T-helper 22 cell (primary cell): Measurements from ENCODE around the gene MYBPC3.

Source experiments
- DNase-seq: peaks from one replicate; pipeline ENCODE4 v3.0.0-alpha.2; 2020; ENCODE audit warnings: low read depth

MYBPC3 gene

GRCh38 chr11:47384498-47384897 is 32.0 kb upstream of the MYBPC3 start:
- DNase-seq: no peak

- DNase-seq: no peak
These were observed 30.6 kb upstream of the MYBPC3 start for GRCh38 chr11:47383071-47383470.

- no peak for DNase-seq
These were observed 27.6 kb upstream of the MYBPC3 start for GRCh38 chr11:47380078-47380477.

- DNase-seq: no peak
These were observed 26.8 kb upstream of the MYBPC3 start for GRCh38 chr11:47379317-47379716.

- no peak for DNase-seq
These were observed 26.3 kb upstream of the MYBPC3 start for GRCh38 chr11:47378836-47379170.

GRCh38 chr11:47378010-47378835 is 25.7 kb upstream of the MYBPC3 start, which contains the start of gene SPI1:
TSS of gene SPI1 (minus strand) at chr11:47378547. CDS start at chr11:47378353, 194 bp downstream.
- DNase-seq: no peak

- DNase-seq: no peak
These were observed 25.1 kb upstream of the MYBPC3 start for GRCh38 chr11:47377571-47378009.

- no peak for DNase-seq
These were observed 24.2 kb upstream of the MYBPC3 start for GRCh38 chr11:47376525-47377371.

- no peak for DNase-seq
These were observed 23.6 kb upstream of the MYBPC3 start for GRCh38 chr11:47376107-47376524.

- DNase-seq: no peak
These were observed 23.1 kb upstream of the MYBPC3 start for GRCh38 chr11:47375546-47376085.

- no peak for DNase-seq
These were observed 22.5 kb upstream of the MYBPC3 start for GRCh38 chr11:47375020-47375419.

GRCh38 chr11:47374720-47375019 is 22.2 kb upstream of the MYBPC3 start:
- DNase-seq: no peak

GRCh38 chr11:47373876-47374719 is 21.6 kb upstream of the MYBPC3 start:
- peak; percentile 63 for DNase-seq

GRCh38 chr11:47372422-47372821 is 19.9 kb upstream of the MYBPC3 start:
- DNase-seq: no peak

- no peak for DNase-seq
These were observed 17.2 kb upstream of the MYBPC3 start for GRCh38 chr11:47369676-47370075.

- no peak for DNase-seq
These were observed 13.6 kb upstream of the MYBPC3 start for GRCh38 chr11:47366020-47366490.

GRCh38 chr11:47361419-47361818 is 8.9 kb upstream of the MYBPC3 start:
- DNase-seq: no peak

- no peak for DNase-seq
These were observed 7.8 kb upstream of the MYBPC3 start for GRCh38 chr11:47360341-47360740.

GRCh38 chr11:47359586-47359985 is 7.1 kb upstream of the MYBPC3 start:
- no peak for DNase-seq

- no peak for DNase-seq
These were observed 6.7 kb upstream of the MYBPC3 start for GRCh38 chr11:47359162-47359561.

- DNase-seq: no peak
These were observed 6.2 kb upstream of the MYBPC3 start for GRCh38 chr11:47358731-47359051.
